Osteocyte (in vitro differentiated cells): ENCODE measurements around the gene FAM83G. TPM values are rescaled to one million over a fixed set of nuclear protein-coding genes. Genes with fewer than 3 reads are reported as not detected.

Experiments
- DNase-seq: peaks from one replicate; pipeline ENCODE4 v3.0.0; 2021; ENCODE audit warnings: mixed read lengths; ENCODE audit not compliant: unreplicated experiment; ENCODE audit errors: extremely low spot score
- H3K27ac Mint-ChIP-seq: one replicate; pipeline ENCODE4 v1.8.0; 2021; ENCODE audit warnings: mild to moderate bottlenecking, mixed read lengths; ENCODE audit not compliant: unreplicated experiment
- H3K27me3 Mint-ChIP-seq: one replicate; pipeline ENCODE4 v1.8.0; 2021; ENCODE audit warnings: mixed read lengths; ENCODE audit not compliant: unreplicated experiment
- H3K36me3 Mint-ChIP-seq: one replicate; pipeline ENCODE4 v1.8.0; 2021; ENCODE audit warnings: mixed read lengths; ENCODE audit not compliant: unreplicated experiment
- H3K4me1 Mint-ChIP-seq: one replicate; pipeline ENCODE4 v1.8.0; 2021; ENCODE audit warnings: mixed read lengths; ENCODE audit not compliant: unreplicated experiment
- H3K4me3 Mint-ChIP-seq: one replicate; pipeline ENCODE4 v1.8.0; 2021; ENCODE audit warnings: mild to moderate bottlenecking, moderate library complexity, mixed read lengths; ENCODE audit not compliant: unreplicated experiment
- H3K9me3 Mint-ChIP-seq: one replicate; pipeline ENCODE4 v1.8.0; 2021; ENCODE audit warnings: mixed read lengths; ENCODE audit not compliant: unreplicated experiment
- total RNA-seq: library from RNA; stranded (reverse); gene quantifications from 2 replicates; pipeline ENCODE4 v1.2.1, GENCODE V29; 2021
- TF ChIP-seq, protein P1 (sequence below): fragments of 200-600 bp; sonication (generic); IDR thresholded peaks from 2 replicates; pipeline ENCODE4 v1.5.0; 2021; ENCODE audit warnings: antibody characterized with exemption, mild to moderate bottlenecking, moderate library complexity

Gene FAM83G
- total RNA-seq, 1 donor from 2014 or later: 4.1 TPM

DNA sequence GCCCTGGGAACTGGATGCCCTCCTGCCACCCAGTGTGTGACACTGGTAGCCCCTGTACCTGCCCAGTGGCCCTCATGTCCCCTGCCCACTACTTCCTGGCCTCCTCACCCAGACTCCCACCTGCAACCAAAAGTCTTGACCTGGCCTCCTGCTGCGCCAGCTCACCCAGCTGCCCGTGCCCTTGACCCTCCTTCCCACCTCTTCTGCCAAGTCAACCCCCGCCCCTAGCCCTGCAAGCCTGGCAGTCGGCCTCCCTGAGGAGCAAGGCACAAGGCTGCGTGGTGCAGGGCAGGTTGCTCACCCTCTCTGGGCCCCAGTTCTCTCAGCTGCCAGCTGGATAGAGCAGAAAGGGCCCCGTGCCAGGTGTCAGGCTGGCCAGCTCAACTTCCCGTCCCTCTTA is 12.3 kb upstream of the FAM83G start:
- H3K36me3 Mint-ChIP-seq: no peaks in the 10 kb centered on the region
- no peak overlapping the region for H3K4me3 Mint-ChIP-seq
- H3K27ac Mint-ChIP-seq: no peak overlapping the region
- TF ChIP-seq, protein P1, sequence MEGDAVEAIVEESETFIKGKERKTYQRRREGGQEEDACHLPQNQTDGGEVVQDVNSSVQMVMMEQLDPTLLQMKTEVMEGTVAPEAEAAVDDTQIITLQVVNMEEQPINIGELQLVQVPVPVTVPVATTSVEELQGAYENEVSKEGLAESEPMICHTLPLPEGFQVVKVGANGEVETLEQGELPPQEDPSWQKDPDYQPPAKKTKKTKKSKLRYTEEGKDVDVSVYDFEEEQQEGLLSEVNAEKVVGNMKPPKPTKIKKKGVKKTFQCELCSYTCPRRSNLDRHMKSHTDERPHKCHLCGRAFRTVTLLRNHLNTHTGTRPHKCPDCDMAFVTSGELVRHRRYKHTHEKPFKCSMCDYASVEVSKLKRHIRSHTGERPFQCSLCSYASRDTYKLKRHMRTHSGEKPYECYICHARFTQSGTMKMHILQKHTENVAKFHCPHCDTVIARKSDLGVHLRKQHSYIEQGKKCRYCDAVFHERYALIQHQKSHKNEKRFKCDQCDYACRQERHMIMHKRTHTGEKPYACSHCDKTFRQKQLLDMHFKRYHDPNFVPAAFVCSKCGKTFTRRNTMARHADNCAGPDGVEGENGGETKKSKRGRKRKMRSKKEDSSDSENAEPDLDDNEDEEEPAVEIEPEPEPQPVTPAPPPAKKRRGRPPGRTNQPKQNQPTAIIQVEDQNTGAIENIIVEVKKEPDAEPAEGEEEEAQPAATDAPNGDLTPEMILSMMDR: no peak
- no peaks in the 10 kb centered on the region for H3K9me3 Mint-ChIP-seq
- H3K27me3 Mint-ChIP-seq: no peaks in the 10 kb centered on the region
- H3K4me1 Mint-ChIP-seq: peaks cover 1% of the 10 kb centered on the region
- no peak for DNase-seq

- no peak overlapping the region for H3K4me3 Mint-ChIP-seq
- no peaks in the 10 kb centered on the region for H3K36me3 Mint-ChIP-seq
- H3K4me1 Mint-ChIP-seq: peaks cover 1% of the 10 kb centered on the region
- no peaks in the 10 kb centered on the region for H3K27me3 Mint-ChIP-seq
- no peak for DNase-seq
- no peak overlapping the region for H3K27ac Mint-ChIP-seq
- TF ChIP-seq, protein P1: no peak
- H3K9me3 Mint-ChIP-seq: no peaks in the 10 kb centered on the region
These were observed 11.7 kb upstream of the FAM83G start for GRCh38 chr17:19016297-19016696.

DNA sequence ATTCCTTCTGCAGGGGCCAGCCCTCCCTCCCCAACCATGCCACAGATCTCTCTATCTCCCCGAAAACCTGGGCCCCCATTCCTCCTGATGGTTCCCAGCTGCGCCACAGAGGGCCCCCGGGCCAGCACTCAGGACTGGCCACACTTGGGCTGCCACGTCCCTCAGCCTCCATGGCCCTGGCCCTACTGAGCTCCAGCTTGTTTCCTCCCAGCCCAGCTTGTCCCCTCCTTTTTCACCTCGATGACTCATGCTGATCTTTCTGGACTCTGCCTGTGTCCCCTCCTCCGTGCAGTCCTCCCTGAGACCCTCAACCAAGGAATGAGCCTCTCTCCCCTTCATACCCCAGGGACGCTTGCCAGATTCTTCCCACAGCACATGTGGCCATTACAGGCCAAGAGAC is 10.9 kb upstream of the FAM83G start:
- Mint-ChIP-seq H3K9me3 (no peaks in the 10 kb centered on the region), H3K36me3 (no peaks in the 10 kb centered on the region), H3K4me3 (no peak overlapping the region), H3K27me3 (no peaks in the 10 kb centered on the region), H3K27ac (no peak overlapping the region), H3K4me1 (peaks cover 1% of the 10 kb centered on the region)
- no peak for DNase-seq
- TF ChIP-seq, protein P1: no peak

- H3K27ac Mint-ChIP-seq: no peak overlapping the region
- no peak overlapping the region for H3K4me3 Mint-ChIP-seq
- no peaks in the 10 kb centered on the region for H3K9me3 Mint-ChIP-seq
- H3K4me1 Mint-ChIP-seq: peaks cover 1% of the 10 kb centered on the region
- H3K27me3 Mint-ChIP-seq: no peaks in the 10 kb centered on the region
- no peaks in the 10 kb centered on the region for H3K36me3 Mint-ChIP-seq
- DNase-seq: no peak
- TF ChIP-seq, protein P1: no peak
These were observed 10.2 kb upstream of the FAM83G start for GRCh38 chr17:19014628-19015215.

- Mint-ChIP-seq H3K4me1 (no peaks in the 10 kb centered on the region), H3K27ac (no peak overlapping the region), H3K27me3 (no peaks in the 10 kb centered on the region)
These were observed 9.5 kb upstream of the FAM83G start for GRCh38 chr17:19013806-19014627.

More at GRCh38 chr17:19013806-19014627, 9.5 kb upstream of the FAM83G start:
- TF ChIP-seq, protein P1: no peak
- H3K4me3 Mint-ChIP-seq: no peak overlapping the region
- H3K36me3 Mint-ChIP-seq: no peaks in the 10 kb centered on the region
- H3K9me3 Mint-ChIP-seq: no peaks in the 10 kb centered on the region
- DNase-seq: no peak
